Peyer's patch (tissue), 4 donors: Measurements from ENCODE around the gene ERC2.

ENCODE experiments used
- POLR2A ChIP-seq, 2 donors: fragments of 450-650 bp; IDR thresholded peaks; one replicate each; pipeline ENCODE4 v1.5.1; 2017; ENCODE audit warnings: antibody characterized with exemption in 2 of 2, mild to moderate bottlenecking in 2 of 2, moderate library complexity in 2 of 2
- TF ChIP-seq, protein P1 (sequence below), 6 experiments: fragments of 450-650 bp in 4 of 6; fragments of 200-600 bp in 2 of 6; sonication (generic) in 1 of 6; IDR thresholded peaks; one replicate each; pipeline ENCODE4 v1.5.1; 2017 to 2019; ENCODE audit warnings: antibody characterized with exemption in 6 of 6, mild to moderate bottlenecking in 3 of 6, moderate library complexity in 1 of 6

- TF ChIP-seq, protein P1, sequence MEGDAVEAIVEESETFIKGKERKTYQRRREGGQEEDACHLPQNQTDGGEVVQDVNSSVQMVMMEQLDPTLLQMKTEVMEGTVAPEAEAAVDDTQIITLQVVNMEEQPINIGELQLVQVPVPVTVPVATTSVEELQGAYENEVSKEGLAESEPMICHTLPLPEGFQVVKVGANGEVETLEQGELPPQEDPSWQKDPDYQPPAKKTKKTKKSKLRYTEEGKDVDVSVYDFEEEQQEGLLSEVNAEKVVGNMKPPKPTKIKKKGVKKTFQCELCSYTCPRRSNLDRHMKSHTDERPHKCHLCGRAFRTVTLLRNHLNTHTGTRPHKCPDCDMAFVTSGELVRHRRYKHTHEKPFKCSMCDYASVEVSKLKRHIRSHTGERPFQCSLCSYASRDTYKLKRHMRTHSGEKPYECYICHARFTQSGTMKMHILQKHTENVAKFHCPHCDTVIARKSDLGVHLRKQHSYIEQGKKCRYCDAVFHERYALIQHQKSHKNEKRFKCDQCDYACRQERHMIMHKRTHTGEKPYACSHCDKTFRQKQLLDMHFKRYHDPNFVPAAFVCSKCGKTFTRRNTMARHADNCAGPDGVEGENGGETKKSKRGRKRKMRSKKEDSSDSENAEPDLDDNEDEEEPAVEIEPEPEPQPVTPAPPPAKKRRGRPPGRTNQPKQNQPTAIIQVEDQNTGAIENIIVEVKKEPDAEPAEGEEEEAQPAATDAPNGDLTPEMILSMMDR (IDR thresholded peaks at IDR 0.05) = no peak
- TF ChIP-seq POLR2A (IDR thresholded peaks at IDR 0.05) = no peak
Observed at GRCh38 chr3:55658270-55658669, 810.0 kb downstream of the ERC2 start.
